Measurements from ENCODE around the gene STK32A. TPM values are rescaled to one million over a fixed set of nuclear protein-coding genes. Genes with fewer than 3 reads are reported as not detected.

Gene STK32A
- total RNA-seq, 1 donor from 2014 or later, result 10.2 TPM

- H3K27me3 ChIP-seq, result no peaks in the 10 kb centered on the region
- no peaks in the 10 kb centered on the region for H3K4me1 ChIP-seq
- no peak for DNase-seq
- intact Hi-C loops (cut with DNase I), result no loop called here
- ATAC-seq, result no peak
- H3K36me3 ChIP-seq, result no peaks in the 10 kb centered on the region
- no peak overlapping the region for H3K27ac ChIP-seq
- no peaks in the 10 kb centered on the region for H3K9me3 ChIP-seq
- TF ChIP-seq CTCF (IDR thresholded peaks at IDR 0.05), result no peak
- H3K4me3 ChIP-seq, result no peak overlapping the region
Measured at GRCh38 chr5:147317978-147318684, 83.3 kb downstream of the STK32A start.

GRCh38 chr5:147321569-147321968 is 86.7 kb downstream of the STK32A start:
- Histone ChIP-seq H3K9me3 (no peaks in the 10 kb centered on the region), H3K27ac (no peak overlapping the region), H3K27me3 (no peaks in the 10 kb centered on the region), H3K4me1 (no peaks in the 10 kb centered on the region), H3K36me3 (no peaks in the 10 kb centered on the region), H3K4me3 (no peak overlapping the region)
- intact Hi-C loops (cut with DNase I), result no loop called here
- no peak for ATAC-seq
- TF ChIP-seq CTCF (IDR thresholded peaks at IDR 0.05), result no peak
- DNase-seq, result no peak

GRCh38 chr5:147327421-147327820 is 92.6 kb downstream of the STK32A start:
- ATAC-seq (peak; percentile 61), DNase-seq (no peak)
- no peak overlapping the region for H3K27ac ChIP-seq
- intact Hi-C loops (cut with DNase I), result no loop called here
- H3K36me3 ChIP-seq, result no peaks in the 10 kb centered on the region
- no peaks in the 10 kb centered on the region for H3K4me1 ChIP-seq
- no peak for TF ChIP-seq CTCF (IDR thresholded peaks at IDR 0.05)
- H3K27me3 ChIP-seq, result no peaks in the 10 kb centered on the region
- H3K4me3 ChIP-seq, result no peak overlapping the region
- H3K9me3 ChIP-seq, result no peaks in the 10 kb centered on the region

- intact Hi-C loops (cut with DNase I), result no loop called here
- Histone ChIP-seq H3K27me3 (no peaks in the 10 kb centered on the region), H3K4me1 (no peaks in the 10 kb centered on the region), H3K9me3 (no peaks in the 10 kb centered on the region), H3K4me3 (no peak overlapping the region), H3K36me3 (no peaks in the 10 kb centered on the region), H3K27ac (no peak overlapping the region)
- no peak for DNase-seq
- peak; percentile 30 for ATAC-seq
- TF ChIP-seq CTCF (IDR thresholded peaks at IDR 0.05), result no peak
Measured at GRCh38 chr5:147327905-147328304, 93.1 kb downstream of the STK32A start.

- intact Hi-C loops (cut with DNase I), result no loop called here
- no peak for DNase-seq
- H3K27me3 ChIP-seq, result no peaks in the 10 kb centered on the region
- no peak overlapping the region for H3K27ac ChIP-seq
- H3K9me3 ChIP-seq, result no peaks in the 10 kb centered on the region
- no peak for ATAC-seq
- no peak for TF ChIP-seq CTCF (IDR thresholded peaks at IDR 0.05)
- no peak overlapping the region for H3K4me3 ChIP-seq
- no peaks in the 10 kb centered on the region for H3K36me3 ChIP-seq
- no peaks in the 10 kb centered on the region for H3K4me1 ChIP-seq
Measured at GRCh38 chr5:147332658-147333057, 97.8 kb downstream of the STK32A start.

- no peaks in the 10 kb centered on the region for H3K9me3 ChIP-seq
- H3K27ac ChIP-seq, result no peak overlapping the region
- ATAC-seq (no peak), DNase-seq (no peak)
- H3K4me1 ChIP-seq, result no peaks in the 10 kb centered on the region
- no peaks in the 10 kb centered on the region for H3K27me3 ChIP-seq
- no peaks in the 10 kb centered on the region for H3K36me3 ChIP-seq
- no peak for TF ChIP-seq CTCF (IDR thresholded peaks at IDR 0.05)
- H3K4me3 ChIP-seq, result no peak overlapping the region
- intact Hi-C loops (cut with DNase I), result no loop called here
Measured at GRCh38 chr5:147336876-147337275, 102.0 kb downstream of the STK32A start.
